Keratinocyte (primary cell): ENCODE data around the gene SEZ6. TPM values are rescaled to one million over a fixed set of nuclear protein-coding genes. Genes with fewer than 3 reads are reported as not detected.

Experiments used
- DNase-seq: peaks from one replicate; pipeline ENCODE4 v3.0.0-alpha.2; 2011; ENCODE audit warnings: low read depth, missing footprints, low spot score
- FAIRE-seq: peaks from 2 replicates; lab custom pipeline; 2011; peaks lifted over from hg19 to GRCh38; lab: Jason Lieb, UNC
- H2AFZ ChIP-seq: 2 replicates; pipeline ENCODE4 v1.6.0; 2012; ENCODE audit warnings: low read length, control low read depth, inconsistent platforms; ENCODE audit not compliant: control insufficient read depth
- H3K27ac ChIP-seq: 2 replicates; pipeline ENCODE4 v1.5.1; 2011; ENCODE audit warnings: low read length; ENCODE audit not compliant: control insufficient read depth, insufficient read depth
- H3K27me3 ChIP-seq: 3 replicates; pipeline ENCODE4 v1.6.0; 2011; ENCODE audit warnings: low read length; ENCODE audit not compliant: control insufficient read depth, insufficient read depth; ENCODE audit errors: extremely low read depth
- H3K36me3 ChIP-seq, 2 experiments: 2 replicates in 1 of 2; 3 replicates in 1 of 2; pipeline ENCODE4 v1.5.1; 2011; ENCODE audit warnings: low read length in 2 of 2, mild to moderate bottlenecking in 1 of 2; ENCODE audit not compliant: control insufficient read depth in 2 of 2, insufficient read depth in 2 of 2; ENCODE audit errors: extremely low read depth in 1 of 2
- H3K4me1 ChIP-seq: 3 replicates; pipeline ENCODE4 v1.5.1; 2011; ENCODE audit warnings: low read length; ENCODE audit not compliant: control insufficient read depth, insufficient read depth; ENCODE audit errors: extremely low read depth
- H3K4me2 ChIP-seq: 3 replicates; pipeline ENCODE4 v1.6.0; 2011; ENCODE audit warnings: low read depth, low read length; ENCODE audit not compliant: control insufficient read depth, insufficient read depth; ENCODE audit errors: extremely low read depth
- H3K4me3 ChIP-seq, 3 experiments: fragments of 200-600 bp in 1 of 3; sonication (generic) in 1 of 3; 2 replicates in 2 of 3; 3 replicates in 1 of 3; pipeline ENCODE4 v1.5.1; 2011 to 2016; ENCODE audit warnings: low read length in 3 of 3, mild to moderate bottlenecking in 3 of 3, control low read depth in 2 of 3, inconsistent platforms in 1 of 3, low read depth in 1 of 3, mixed read lengths in 1 of 3, mixed run types in 1 of 3, moderate library complexity in 1 of 3; ENCODE audit not compliant: control insufficient read depth in 2 of 3, insufficient read depth in 2 of 3; ENCODE audit errors: extremely low read depth in 1 of 3
- H3K79me2 ChIP-seq: 2 replicates; pipeline ENCODE4 v1.6.0; 2012; ENCODE audit warnings: low read length; ENCODE audit not compliant: control insufficient read depth, insufficient read depth
- H3K9ac ChIP-seq: 3 replicates; pipeline ENCODE4 v1.6.0; 2011; ENCODE audit warnings: low read length; ENCODE audit not compliant: control insufficient read depth, insufficient read depth; ENCODE audit errors: extremely low read depth
- H3K9me1 ChIP-seq: 3 replicates; pipeline ENCODE4 v1.6.0; 2011; ENCODE audit warnings: low read length; ENCODE audit not compliant: control insufficient read depth, insufficient read depth; ENCODE audit errors: extremely low read depth
- H3K9me3 ChIP-seq: 2 replicates; pipeline ENCODE4 v1.5.1; 2012; ENCODE audit warnings: low read depth, low read length; ENCODE audit not compliant: control insufficient read depth
- H4K20me1 ChIP-seq: 3 replicates; pipeline ENCODE4 v1.6.0; 2011; ENCODE audit warnings: low read length; ENCODE audit not compliant: control insufficient read depth, insufficient read depth; ENCODE audit errors: extremely low read depth
- CTCF ChIP-seq, 3 experiments: IDR thresholded peaks in 1 of 3; conservative IDR thresholded peaks in 1 of 3; optimal IDR thresholded peaks in 1 of 3; 2 replicates in 2 of 3; 3 replicates in 1 of 3; pipeline versions ENCODE3 to v1.5.1; 2011; ENCODE audit warnings: low read length in 3 of 3, mild to moderate bottlenecking in 3 of 3, moderate library complexity in 2 of 3, control low read depth in 1 of 3, inconsistent platforms in 1 of 3; ENCODE audit not compliant: insufficient read depth in 2 of 3; ENCODE audit errors: extremely low read depth in 1 of 3
- EZH2 ChIP-seq: IDR thresholded peaks from one replicate; pipeline ENCODE4 v1.6.1; 2012; ENCODE audit warnings: inconsistent platforms, mild to moderate bottlenecking, low read length, moderate library complexity
- dilution Hi-C: fragments of 300-500 bp; cut with MboI; formaldehyde crosslinking; loops from one replicate; pipeline ENCODE4 v1.7.0; 2020; ENCODE audit warnings: low sequenced_read_pairs; ENCODE audit not compliant: extremely low pct_ligation_motif_present
- polyA plus RNA-seq, 5 experiments: library from polyadenylated mRNA; depleted of rRNA in 3 of 5; stranded (reverse) in 3 of 5; stranded (forward) in 1 of 5; unstranded in 1 of 5; fragments of >200 nt; gene quantifications; 1 replicate in 1 of 5; 2 replicates in 3 of 5; 3 replicates in 1 of 5; pipeline versions ENCODE4 v1.2.1 to v1.2.3, GENCODE V29; 2011 to 2012; ENCODE audit warnings: missing spikeins in 2 of 5, low read depth in 1 of 5, low replicate concordance in 1 of 5

Gene SEZ6
- polyA plus RNA-seq, 1 donor (not counting 4 experiments of a cell fraction or from before 2014, with no cell fraction given): not detected

GRCh38 chr17:28989028-28989427 is 16.8 kb downstream of the SEZ6 start:
- TF ChIP-seq CTCF (optimal IDR thresholded peaks at IDR 0.05 in 1 of 3, IDR thresholded peaks at IDR 0.05 in 1 of 3, conservative IDR thresholded peaks at IDR 0.05 in 1 of 3; ENCODE audit: extremely low read depth in 1 of 3, insufficient read depth in 2 of 3, low read length in 3 of 3) (no peak), EZH2 (no peak)
- DNase-seq (no peak), FAIRE-seq (no peak)
- Histone ChIP-seq H3K9ac (no peak overlapping the region), H3K9me1 (no peaks in the 10 kb centered on the region), H3K27me3 (peaks cover 43% of the 10 kb centered on the region), H3K79me2 (no peaks in the 10 kb centered on the region), H3K9me3 (no peaks in the 10 kb centered on the region), H3K36me3 (no peaks in the 10 kb centered on the region), H3K4me3 (no peak overlapping the region), H3K4me1 (no peaks in the 10 kb centered on the region), H4K20me1 (no peaks in the 10 kb centered on the region), H3K27ac (no peak overlapping the region), H3K4me2 (no peak overlapping the region), H2AFZ (no peak overlapping the region)
- dilution Hi-C loops: no loop called here

GRCh38 chr17:28988475-28988874 is 17.4 kb downstream of the SEZ6 start:
- TF ChIP-seq CTCF (optimal IDR thresholded peaks at IDR 0.05 in 1 of 3, IDR thresholded peaks at IDR 0.05 in 1 of 3, conservative IDR thresholded peaks at IDR 0.05 in 1 of 3; ENCODE audit: extremely low read depth in 1 of 3, insufficient read depth in 2 of 3, low read length in 3 of 3) (no peak), EZH2 (no peak)
- dilution Hi-C loops: no loop called here
- Histone ChIP-seq H4K20me1 (no peaks in the 10 kb centered on the region), H3K9me1 (no peaks in the 10 kb centered on the region), H3K27me3 (peaks cover 47% of the 10 kb centered on the region), H3K4me3 (no peak overlapping the region), H3K4me2 (no peak overlapping the region), H3K36me3 (no peaks in the 10 kb centered on the region), H3K4me1 (no peaks in the 10 kb centered on the region), H3K9me3 (no peaks in the 10 kb centered on the region), H2AFZ (no peak overlapping the region), H3K9ac (no peak overlapping the region), H3K27ac (no peak overlapping the region), H3K79me2 (no peaks in the 10 kb centered on the region)
- FAIRE-seq (no peak), DNase-seq (no peak)
